HUES64 (cell line): Measurements from ENCODE around the gene TXN2. TPM values are rescaled to one million over a fixed set of nuclear protein-coding genes. Genes with fewer than 3 reads are reported as not detected.
"Not testable (repeated sequence)": the region's sequence is repeated elsewhere in the genome, so short reads cannot be mapped to it uniquely, and the experiment has no call there.

ENCODE experiments used
- H3K27ac ChIP-seq: 2 replicates; pipeline ENCODE4 v1.7.0; 2013; ENCODE audit warnings: low read depth, low read length, inconsistent platforms
- H3K27me3 ChIP-seq: 2 replicates; pipeline ENCODE4 v1.6.1; 2013; ENCODE audit warnings: mild to moderate bottlenecking, low read length; ENCODE audit not compliant: insufficient read depth
- H3K36me3 ChIP-seq: 2 replicates; pipeline ENCODE4 v1.6.1; 2013; ENCODE audit warnings: mild to moderate bottlenecking, low read length; ENCODE audit not compliant: insufficient read depth
- H3K4me1 ChIP-seq: 2 replicates; pipeline ENCODE4 v1.6.1; 2013; ENCODE audit warnings: mild to moderate bottlenecking, low read length, moderate library complexity; ENCODE audit not compliant: insufficient read depth
- H3K4me3 ChIP-seq: 2 replicates; pipeline ENCODE4 v1.5.1; 2013; ENCODE audit warnings: mild to moderate bottlenecking, low read length, moderate library complexity
- H3K9ac ChIP-seq: 2 replicates; pipeline ENCODE4 v1.6.1; 2013; ENCODE audit warnings: mild to moderate bottlenecking, low read depth, low read length
- H3K9me3 ChIP-seq: 2 replicates; pipeline ENCODE4 v1.6.1; 2013; ENCODE audit warnings: low read depth, low read length; ENCODE audit not compliant: insufficient read depth
- WGBS: fragments of 150-250, 120-280 bp; methylation state at CpG from one replicate; pipeline ENCODE4 v1.1.7; 2013; ENCODE audit warnings: missing lambda C conversion rate; 5-methylcytosine and 5-hydroxymethylcytosine counted together
- polyA plus RNA-seq, 2 experiments: library from polyadenylated mRNA; stranded (reverse); fragments of 50-300 nt; gene quantifications; one replicate each; pipeline ENCODE4 v1.2.3, GENCODE V29; 2013

TXN2 gene
- 50.6 TPM for polyA plus RNA-seq (2013, experiment 1 of 2)
- polyA plus RNA-seq (2013, experiment 2 of 2): 59.2 TPM

DNA sequence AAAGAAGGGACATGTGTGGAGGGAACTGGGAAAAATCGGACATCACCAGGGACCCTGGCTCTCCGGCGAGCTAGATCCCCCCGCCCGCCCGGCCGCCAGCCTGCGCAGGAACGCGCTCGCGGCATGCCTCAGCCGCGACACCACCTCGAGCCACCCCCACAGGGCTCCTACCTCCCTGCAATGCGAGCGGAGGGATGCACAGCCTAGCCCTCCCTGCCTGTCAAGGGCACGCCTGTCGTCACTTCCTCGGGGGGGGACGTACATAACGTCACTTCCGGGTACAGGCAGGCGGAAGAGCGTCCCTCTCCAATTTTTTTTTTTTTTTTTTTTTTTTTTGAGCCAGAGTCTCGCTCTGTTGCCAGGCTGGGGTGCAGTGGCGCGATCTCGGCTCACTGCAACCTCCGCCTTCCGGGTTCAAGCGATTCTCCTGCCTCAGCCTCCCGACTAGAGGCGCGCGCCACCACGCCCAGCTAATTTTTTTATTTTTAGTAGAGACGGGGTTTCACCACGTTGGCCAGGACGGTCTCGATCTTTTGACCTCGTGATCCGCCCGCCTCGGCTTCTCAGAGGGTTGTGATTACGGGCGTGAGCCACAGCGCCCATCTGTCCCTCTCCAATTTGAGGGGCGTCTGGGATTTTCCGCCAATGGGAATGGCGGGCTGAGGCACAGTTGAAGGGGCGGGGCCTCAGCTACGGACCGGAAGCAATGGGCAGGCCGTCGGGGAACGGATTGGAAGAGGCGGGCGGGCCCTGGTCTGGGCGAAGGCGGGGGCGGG, at the start of gene TXN2:
Gene TXN2 (minus strand): TSS at position 248 of the 776 bp plus-strand sequence. CDS start 803 bp downstream, outside the sequence.
- H3K9ac ChIP-seq: peak within 1 kb of the TSS; percentile 85
- WGBS: under 1% methylated on average over 62 of the region's 62 CpGs
- H3K4me1 ChIP-seq: peaks cover 5% of the 10 kb centered on the region; the same call in 1 of the 2 replicates
- H3K4me3 ChIP-seq: peak within 1 kb of the TSS; percentile 67
- no peaks in the 10 kb centered on the region for H3K9me3 ChIP-seq
- H3K27ac ChIP-seq: peak within 1 kb of the TSS; percentile 89
- peaks cover 11% of the 10 kb centered on the region for H3K36me3 ChIP-seq
- H3K27me3 ChIP-seq: peaks cover 15% of the 10 kb centered on the region

DNA sequence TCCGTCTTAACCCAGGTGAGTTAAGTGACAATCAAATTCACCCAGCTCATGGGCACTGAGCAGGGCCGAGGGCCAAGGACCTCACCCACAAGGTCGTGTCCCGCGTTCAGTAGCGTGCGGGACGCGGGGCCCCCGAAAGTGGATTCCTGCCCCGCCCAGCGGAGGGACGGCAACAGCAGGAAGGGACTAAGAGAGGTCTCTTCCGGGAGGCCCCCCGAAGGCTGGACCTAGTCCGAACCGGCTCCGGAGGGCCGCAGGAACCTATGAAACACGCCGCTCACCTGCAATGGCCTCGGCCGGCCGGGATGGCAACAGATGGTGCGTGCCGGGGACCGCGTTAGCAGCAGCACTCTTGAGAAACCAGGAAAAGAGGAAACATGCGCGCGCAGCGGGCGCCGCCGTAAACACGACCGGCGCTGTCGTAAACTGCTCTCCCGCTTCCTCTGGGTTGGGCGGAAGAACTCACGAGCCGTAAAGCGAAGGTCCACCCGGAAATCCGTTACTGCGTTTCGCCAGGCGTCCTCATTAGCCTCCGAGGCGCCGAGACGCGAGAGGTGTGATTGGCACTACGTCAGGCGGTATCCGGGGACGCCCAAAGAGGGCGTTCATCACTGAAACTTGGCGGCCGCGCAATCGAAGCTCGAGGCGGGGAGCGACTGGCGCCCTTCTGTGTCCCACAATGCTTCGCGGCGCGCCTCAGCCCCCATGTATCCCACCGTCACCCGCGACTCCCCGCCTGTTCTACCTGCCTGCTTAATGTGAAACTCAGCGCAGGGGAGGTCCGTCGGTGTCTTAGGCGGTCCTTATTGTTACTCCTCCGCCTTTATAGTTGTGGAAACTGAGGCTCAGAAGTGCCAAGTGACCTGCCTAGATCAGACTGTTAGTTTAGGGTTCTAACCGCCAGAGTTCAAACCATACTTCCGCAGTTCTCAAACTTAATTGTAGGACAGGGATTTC, 47.6 kb upstream of the TXN2 start, which contains the start of gene EIF3D:
Gene EIF3D (minus strand): TSS at position 372 of the 957 bp plus-strand sequence. CDS start 3,045 bp downstream, outside the sequence.
- H3K4me1 ChIP-seq: peaks cover 8% of the 10 kb centered on the region; the same call in 1 of the 2 replicates
- no peaks in the 10 kb centered on the region for H3K27me3 ChIP-seq
- H3K4me3 ChIP-seq: peak within 1 kb of the TSS; percentile 85
- peak within 1 kb of the TSS; percentile 91 for H3K9ac ChIP-seq
- under 1% methylated on average over 81 of the region's 82 CpGs for WGBS
- peak within 1 kb of the TSS; percentile 92 for H3K27ac ChIP-seq
- H3K9me3 ChIP-seq: no peaks in the 10 kb centered on the region
- peaks cover 33% of the 10 kb centered on the region for H3K36me3 ChIP-seq

DNA sequence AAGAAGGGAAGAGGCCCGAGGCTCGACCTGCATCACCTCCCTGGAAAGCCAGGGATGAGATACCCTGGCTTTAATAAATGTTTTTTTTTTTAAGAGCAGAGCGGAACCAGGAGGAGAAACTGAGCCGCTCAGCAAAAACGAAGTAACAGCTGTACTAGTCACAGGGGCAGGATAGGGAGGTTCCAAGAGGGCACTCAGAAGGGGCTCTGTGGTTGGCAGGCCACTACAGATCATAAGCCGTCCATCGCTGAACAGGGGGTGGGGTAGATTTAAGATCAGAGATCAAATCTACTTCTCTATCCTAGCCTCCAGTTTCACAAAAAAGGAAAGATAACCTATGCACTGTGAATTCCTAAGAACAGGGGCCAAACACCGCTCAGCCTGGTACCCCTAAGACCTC, 46.9 kb upstream of the TXN2 start:
- Histone ChIP-seq H3K36me3 (peaks cover 40% of the 10 kb centered on the region), H3K27me3 (no peaks in the 10 kb centered on the region), H3K4me1 (peaks cover 8% of the 10 kb centered on the region; the same call in 1 of the 2 replicates), H3K27ac (peak overlapping the region; percentile 92), H3K9me3 (no peaks in the 10 kb centered on the region), H3K4me3 (peak overlapping the region; percentile 85), H3K9ac (peak overlapping the region; percentile 91)
- WGBS: 7% methylated on average over 7 of the region's 8 CpGs

DNA sequence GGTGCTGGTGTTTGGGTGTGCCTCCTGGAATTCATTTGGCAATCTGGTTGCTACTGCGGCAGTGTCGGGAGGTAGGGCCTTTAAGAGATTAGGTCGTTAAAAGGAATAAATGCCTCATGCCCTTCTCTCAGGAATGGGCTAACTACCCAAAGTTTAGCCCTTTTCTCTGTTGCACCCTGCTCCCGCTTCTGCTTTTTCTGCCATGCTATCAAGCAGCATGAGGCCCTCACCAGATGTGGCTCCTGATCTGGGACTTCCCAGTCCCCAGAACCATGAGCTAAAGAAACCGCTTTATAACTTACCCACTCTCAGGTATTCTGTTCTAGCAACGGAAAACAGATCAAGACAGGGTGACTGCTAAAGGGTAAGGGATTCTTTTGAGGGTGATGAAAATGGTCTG, 41.2 kb upstream of the TXN2 start:
- 86% methylated on average over 5 of the region's 6 CpGs for WGBS
- Histone ChIP-seq H3K27ac (no peak overlapping the region), H3K4me1 (0 out of 2 replicates have a peak, but pooled peaks cover under 1% of the 10 kb centered on the region), H3K9ac (no peak overlapping the region), H3K36me3 (peaks cover 97% of the 10 kb centered on the region), H3K9me3 (no peaks in the 10 kb centered on the region), H3K4me3 (no peak overlapping the region), H3K27me3 (no peaks in the 10 kb centered on the region)

- no peak overlapping the region for H3K9ac ChIP-seq
- H3K4me3 ChIP-seq: no peak overlapping the region
- no peaks in the 10 kb centered on the region for H3K27me3 ChIP-seq
- H3K9me3 ChIP-seq: no peaks in the 10 kb centered on the region
- peaks cover 99% of the 10 kb centered on the region for H3K36me3 ChIP-seq
- 96% methylated on average over 3 of the region's 3 CpGs for WGBS
- H3K4me1 ChIP-seq: no peaks in the 10 kb centered on the region
- H3K27ac ChIP-seq: no peak overlapping the region
These were observed 39.0 kb upstream of the TXN2 start for GRCh38 chr22:36520423-36520822.

DNA sequence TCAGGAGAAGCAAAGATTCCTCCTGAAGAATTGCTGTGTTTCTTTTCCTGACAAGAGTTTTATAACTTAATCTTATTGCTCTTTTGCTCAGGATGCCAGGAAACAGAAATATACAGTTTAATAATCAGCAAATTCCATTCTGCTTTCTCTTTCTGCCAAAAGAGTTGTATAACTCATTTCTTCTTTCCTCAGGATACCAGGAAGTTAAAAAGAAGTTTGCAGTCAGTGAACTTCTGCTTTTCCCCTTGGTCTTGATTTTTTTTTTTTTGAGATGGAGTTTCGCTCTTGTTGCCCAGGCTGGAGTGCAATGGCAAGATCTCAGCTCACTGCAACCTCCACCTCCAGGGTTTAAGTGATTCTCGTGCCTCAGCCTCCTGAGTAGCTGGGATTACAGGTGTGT, 38.5 kb upstream of the TXN2 start:
- not testable (repeated sequence) for H3K4me3 ChIP-seq, H3K4me1 ChIP-seq, H3K9ac ChIP-seq, H3K27me3 ChIP-seq, H3K9me3 ChIP-seq, H3K27ac ChIP-seq
- peaks cover 99% of the 10 kb centered on the region for H3K36me3 ChIP-seq
- WGBS: 96% methylated on average over 2 of the region's 2 CpGs

GRCh38 chr22:36514766-36515165, 33.3 kb upstream of the TXN2 start:
- WGBS: 95% methylated on average over 1 of the region's 1 CpG
- Histone ChIP-seq H3K27ac (no peak overlapping the region), H3K27me3 (no peaks in the 10 kb centered on the region), H3K4me3 (no peak overlapping the region), H3K36me3 (peaks cover 96% of the 10 kb centered on the region), H3K9ac (no peak overlapping the region), H3K4me1 (no peaks in the 10 kb centered on the region), H3K9me3 (no peaks in the 10 kb centered on the region)

- H3K27me3 ChIP-seq: no peaks in the 10 kb centered on the region
- no peaks in the 10 kb centered on the region for H3K4me1 ChIP-seq
- H3K9ac ChIP-seq: no peak overlapping the region
- no peaks in the 10 kb centered on the region for H3K9me3 ChIP-seq
- no peak overlapping the region for H3K4me3 ChIP-seq
- peaks cover 79% of the 10 kb centered on the region for H3K36me3 ChIP-seq
- 99% methylated on average over 4 of the region's 4 CpGs for WGBS
- H3K27ac ChIP-seq: no peak overlapping the region
These were observed 31.6 kb upstream of the TXN2 start for GRCh38 chr22:36512991-36513390.

- no peaks in the 10 kb centered on the region for H3K9me3 ChIP-seq
- WGBS: 94% methylated on average over 8 of the region's 8 CpGs
- no peak overlapping the region for H3K4me3 ChIP-seq
- H3K36me3 ChIP-seq: peaks cover 72% of the 10 kb centered on the region
- H3K27me3 ChIP-seq: peaks cover 3% of the 10 kb centered on the region
- no peak overlapping the region for H3K9ac ChIP-seq
- no peaks in the 10 kb centered on the region for H3K4me1 ChIP-seq
- no peak overlapping the region for H3K27ac ChIP-seq
These were observed 30.9 kb upstream of the TXN2 start for GRCh38 chr22:36512333-36512732.

GRCh38 chr22:36510966-36511881, 29.8 kb upstream of the TXN2 start:
- no peaks in the 10 kb centered on the region for H3K9me3 ChIP-seq
- no peak overlapping the region; the same call in 1 of the 2 replicates for H3K27ac ChIP-seq
- peaks cover 61% of the 10 kb centered on the region for H3K36me3 ChIP-seq
- 83% methylated on average over 17 of the region's 17 CpGs for WGBS
- H3K9ac ChIP-seq: no peak overlapping the region
- no peak overlapping the region for H3K4me3 ChIP-seq
- no peaks in the 10 kb centered on the region for H3K4me1 ChIP-seq
- H3K27me3 ChIP-seq: peaks cover 6% of the 10 kb centered on the region
